D721Med (cell line): ENCODE data around the gene TP73.
A peak's percentile ranks its signal among the peaks of the same experiment; 100 is the strongest.

Experiments
- DNase-seq: peaks from one replicate; pipeline ENCODE4 v3.0.0; 2011; ENCODE audit warnings: low spot score; ENCODE audit not compliant: insufficient read length
- FAIRE-seq: peaks from 2 replicates; lab custom pipeline; 2011; peaks lifted over from hg19 to GRCh38; lab: Jason Lieb, UNC
- TF ChIP-seq, protein P1 (sequence below): IDR thresholded peaks from 2 replicates; pipeline ENCODE4 v1.5.1; 2012; ENCODE audit warnings: mild to moderate bottlenecking, control low read depth; ENCODE audit not compliant: insufficient read depth; ENCODE audit errors: missing control alignments

TP73 gene

DNA sequence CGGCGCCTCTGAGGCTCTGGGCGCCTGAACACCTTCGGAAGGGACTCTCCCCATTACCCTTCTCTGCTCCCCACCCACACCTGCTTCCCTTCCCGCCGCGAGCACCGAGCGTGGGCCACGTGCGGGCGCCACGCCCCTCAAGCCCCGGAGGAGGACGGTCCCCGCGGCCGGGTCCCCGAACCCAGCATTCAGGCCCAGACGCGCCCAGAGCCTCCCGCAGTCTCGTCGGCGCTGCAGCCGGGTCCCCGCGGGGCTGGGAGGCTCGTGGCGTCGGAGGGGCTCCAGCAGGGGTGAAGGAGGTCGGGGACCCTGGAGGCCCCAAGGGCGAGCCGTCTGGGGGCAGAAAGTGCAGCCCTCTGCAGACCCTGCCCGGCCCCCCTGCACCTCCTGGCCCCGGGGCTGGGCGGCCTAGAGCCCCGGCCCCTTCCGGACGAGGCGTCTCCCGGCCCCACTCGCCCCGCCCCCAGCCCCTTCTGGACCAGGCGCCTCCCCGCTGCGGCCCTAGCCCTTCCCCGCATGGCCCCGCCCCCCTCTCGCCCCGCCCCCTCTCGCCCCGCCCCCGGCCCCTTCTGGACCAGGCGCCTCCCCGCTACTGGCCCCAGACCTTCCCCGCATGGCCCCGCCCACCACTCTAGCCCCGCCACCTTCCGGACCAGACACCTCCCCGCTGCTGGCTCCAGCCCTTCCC is 119.9 kb downstream of the TP73 start:
- DNase-seq (peak; percentile 94), FAIRE-seq (no peak)
- TF ChIP-seq, protein P1, sequence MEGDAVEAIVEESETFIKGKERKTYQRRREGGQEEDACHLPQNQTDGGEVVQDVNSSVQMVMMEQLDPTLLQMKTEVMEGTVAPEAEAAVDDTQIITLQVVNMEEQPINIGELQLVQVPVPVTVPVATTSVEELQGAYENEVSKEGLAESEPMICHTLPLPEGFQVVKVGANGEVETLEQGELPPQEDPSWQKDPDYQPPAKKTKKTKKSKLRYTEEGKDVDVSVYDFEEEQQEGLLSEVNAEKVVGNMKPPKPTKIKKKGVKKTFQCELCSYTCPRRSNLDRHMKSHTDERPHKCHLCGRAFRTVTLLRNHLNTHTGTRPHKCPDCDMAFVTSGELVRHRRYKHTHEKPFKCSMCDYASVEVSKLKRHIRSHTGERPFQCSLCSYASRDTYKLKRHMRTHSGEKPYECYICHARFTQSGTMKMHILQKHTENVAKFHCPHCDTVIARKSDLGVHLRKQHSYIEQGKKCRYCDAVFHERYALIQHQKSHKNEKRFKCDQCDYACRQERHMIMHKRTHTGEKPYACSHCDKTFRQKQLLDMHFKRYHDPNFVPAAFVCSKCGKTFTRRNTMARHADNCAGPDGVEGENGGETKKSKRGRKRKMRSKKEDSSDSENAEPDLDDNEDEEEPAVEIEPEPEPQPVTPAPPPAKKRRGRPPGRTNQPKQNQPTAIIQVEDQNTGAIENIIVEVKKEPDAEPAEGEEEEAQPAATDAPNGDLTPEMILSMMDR: no peak

DNA sequence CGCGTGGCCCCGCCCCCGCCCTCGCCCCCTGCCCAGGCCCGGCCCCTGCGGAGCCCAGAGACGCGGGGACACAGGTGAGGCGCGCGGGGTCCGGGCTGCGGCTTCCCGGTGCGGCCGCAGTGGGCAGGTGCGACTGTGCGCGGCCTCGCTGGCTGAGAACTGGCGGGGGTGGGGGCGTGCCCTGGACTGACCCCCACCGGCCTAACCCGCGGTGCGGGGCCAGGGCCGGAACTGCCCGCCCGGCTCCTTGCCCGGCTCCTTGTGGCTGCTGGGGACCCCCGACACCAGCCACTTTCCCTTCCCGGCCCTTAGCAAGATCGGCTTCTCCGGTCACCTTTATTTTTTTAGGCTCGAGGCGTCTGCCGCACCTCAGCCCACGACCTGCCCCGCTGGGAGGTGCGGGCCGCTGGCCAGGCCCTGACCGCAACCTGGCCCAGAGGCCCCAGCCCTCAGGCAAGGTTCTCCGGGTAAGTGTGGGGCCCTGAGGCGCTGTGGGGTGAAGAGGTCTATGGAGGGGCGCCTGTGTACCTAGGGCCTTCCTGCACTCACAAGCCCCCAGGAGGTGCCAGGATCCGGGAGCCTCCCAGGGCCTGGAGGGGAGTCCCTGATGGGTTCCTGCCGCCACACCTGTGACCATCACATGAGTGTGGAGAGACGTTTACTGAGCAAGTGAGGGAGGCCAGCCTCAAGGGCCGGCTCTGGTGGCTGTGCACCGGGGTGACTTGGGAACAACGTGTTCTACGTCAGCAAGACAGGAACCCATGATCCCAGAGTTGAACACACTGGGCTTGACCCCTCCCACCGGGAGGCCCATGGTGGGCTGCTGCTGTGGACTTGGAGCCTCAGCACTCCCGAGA is 120.6 kb downstream of the TP73 start, which contains the start of gene SMIM1:
SMIM1 (plus strand) TSS at position 35 of the 857 bp plus-strand sequence. CDS start 2,625 bp downstream, outside the sequence.
- DNase-seq: no peak
- FAIRE-seq: no peak
- TF ChIP-seq, protein P1: no peak

GRCh38 chr1:3773572-3774275 is 121.4 kb downstream of the TP73 start:
- FAIRE-seq (no peak), DNase-seq (no peak)
- TF ChIP-seq, protein P1: no peak

DNA sequence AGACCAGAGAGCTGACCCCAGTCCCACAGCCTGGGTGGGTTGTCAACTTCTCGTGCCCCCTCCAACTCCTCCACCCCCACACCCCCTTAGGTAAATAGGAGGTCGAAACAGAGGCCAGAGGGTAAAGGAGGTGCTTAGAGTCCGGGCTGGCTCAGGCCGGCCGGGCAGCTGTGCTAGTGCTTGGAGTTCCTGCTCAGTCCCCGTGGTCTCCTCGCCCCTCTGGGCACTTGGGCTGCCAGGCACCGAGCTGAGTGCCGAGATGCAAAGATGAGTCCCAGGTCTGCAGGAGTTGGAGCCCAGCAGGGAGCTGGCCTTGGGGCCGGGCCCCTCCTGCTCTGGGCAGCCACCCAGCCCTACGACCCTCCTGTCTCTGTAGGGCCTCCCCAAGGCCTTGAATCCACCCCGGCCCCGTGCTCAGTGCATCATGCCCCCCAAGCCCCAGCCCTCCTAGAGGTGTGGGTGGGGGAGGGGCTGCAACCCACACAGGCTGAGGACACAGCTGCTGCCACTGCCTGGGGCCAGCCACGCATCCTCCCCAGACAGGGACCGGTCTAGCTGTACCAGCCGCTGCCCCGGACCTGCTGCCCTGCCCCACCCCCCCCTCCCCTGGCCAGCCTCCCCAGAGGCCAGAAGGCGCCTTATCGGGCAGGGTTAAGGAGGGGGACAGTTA is 122.1 kb downstream of the TP73 start:
- DNase-seq: no peak
- no peak for FAIRE-seq
- TF ChIP-seq, protein P1: no peak

DNA sequence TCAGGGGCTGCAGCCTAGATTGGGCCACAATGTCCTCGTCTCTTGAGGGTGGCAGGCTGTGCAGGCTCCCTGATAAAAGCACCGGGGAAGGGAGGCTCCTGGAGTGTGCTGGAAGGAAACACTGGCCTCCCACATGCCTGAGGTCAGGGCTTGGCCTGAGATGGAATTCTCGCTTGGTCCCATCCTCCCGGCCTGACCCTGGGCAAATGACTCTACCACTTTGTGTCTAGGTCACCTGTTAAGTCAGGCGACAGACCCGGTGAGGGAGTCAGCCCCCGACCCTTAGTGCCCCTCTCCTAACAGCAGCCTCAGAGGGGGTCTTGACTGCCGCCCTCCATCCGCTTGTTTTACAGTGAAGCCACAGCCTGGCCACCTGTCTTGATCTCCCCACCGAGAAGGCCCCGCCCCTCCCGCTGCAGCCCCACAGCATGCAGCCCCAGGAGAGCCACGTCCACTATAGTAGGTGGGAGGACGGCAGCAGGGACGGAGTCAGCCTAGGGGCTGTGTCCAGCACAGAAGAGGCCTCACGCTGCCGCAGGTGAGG is 122.7 kb downstream of the TP73 start:
- FAIRE-seq (no peak), DNase-seq (no peak)
- TF ChIP-seq, protein P1: no peak

DNA sequence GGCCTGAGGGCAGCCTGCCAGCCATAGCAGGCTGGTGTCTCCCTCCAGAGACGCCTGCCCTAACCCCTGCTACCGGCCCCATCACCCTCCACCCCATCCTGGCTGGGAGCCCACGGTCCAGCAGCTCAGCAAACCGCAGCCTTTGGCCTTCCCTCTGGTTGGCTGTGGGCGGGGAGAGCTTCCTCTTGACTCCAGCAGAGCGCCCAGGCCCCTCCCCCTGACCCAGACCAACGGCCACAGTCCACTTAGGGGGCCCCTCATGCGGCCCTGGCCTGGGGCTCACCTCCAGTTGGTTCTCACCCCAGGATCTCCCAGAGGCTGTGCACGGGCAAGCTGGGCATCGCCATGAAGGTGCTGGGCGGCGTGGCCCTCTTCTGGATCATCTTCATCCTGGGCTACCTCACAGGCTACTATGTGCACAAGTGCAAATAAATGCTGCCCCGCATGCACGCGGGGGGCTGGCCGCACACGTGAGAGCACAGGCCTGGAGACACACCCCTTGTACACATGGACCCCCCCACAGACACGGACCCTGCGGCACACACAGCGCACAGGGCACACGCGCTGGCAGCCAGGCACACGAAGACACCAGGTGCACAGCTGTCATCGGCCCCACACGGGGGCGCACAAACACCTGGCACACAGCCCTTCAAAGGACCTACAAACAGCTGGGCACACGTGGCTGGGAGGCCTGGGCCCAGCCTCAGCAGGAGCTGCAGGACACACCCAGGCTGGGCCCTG is 123.3 kb downstream of the TP73 start:
- no peak for DNase-seq
- FAIRE-seq: no peak
- TF ChIP-seq, protein P1: peak; percentile 29
